ENCODE measurements around the gene ARHGAP25.

GRCh38 chr2:68726608-68727367 lies 7.8 kb upstream of the ARHGAP25 start:
- TF ChIP-seq POLR2A (IDR thresholded peaks at IDR 0.05): no peak
- TF ChIP-seq CTCF (IDR thresholded peaks at IDR 0.05): no peak

Measured in body of pancreas (tissue), 4 donors.